HG02610 (cell line): ENCODE data around the gene MYMK.
"Not testable (repeated sequence)": the region's sequence is repeated elsewhere in the genome, so short reads cannot be mapped to it uniquely, and the experiment has no call there.

Experiments
- ATAC-seq: cut with Tn5 transposase; IDR thresholded peaks from one replicate; pipeline ENCODE4 v1.9.1; 2021; ENCODE audit warnings: mild to moderate bottlenecking, moderate library complexity; ENCODE audit not compliant: unreplicated experiment

The MYMK gene

GRCh38 chr9:133524679-133525228 lies at the start of gene MYMK:
TSS of gene MYMK (minus strand) at chr9:133524959. CDS start at chr9:133524844, 115 bp downstream.
- ATAC-seq, result no peak

- no peak for ATAC-seq
These were observed 49.2 kb upstream of the MYMK start for GRCh38 chr9:133573791-133574515.

DNA sequence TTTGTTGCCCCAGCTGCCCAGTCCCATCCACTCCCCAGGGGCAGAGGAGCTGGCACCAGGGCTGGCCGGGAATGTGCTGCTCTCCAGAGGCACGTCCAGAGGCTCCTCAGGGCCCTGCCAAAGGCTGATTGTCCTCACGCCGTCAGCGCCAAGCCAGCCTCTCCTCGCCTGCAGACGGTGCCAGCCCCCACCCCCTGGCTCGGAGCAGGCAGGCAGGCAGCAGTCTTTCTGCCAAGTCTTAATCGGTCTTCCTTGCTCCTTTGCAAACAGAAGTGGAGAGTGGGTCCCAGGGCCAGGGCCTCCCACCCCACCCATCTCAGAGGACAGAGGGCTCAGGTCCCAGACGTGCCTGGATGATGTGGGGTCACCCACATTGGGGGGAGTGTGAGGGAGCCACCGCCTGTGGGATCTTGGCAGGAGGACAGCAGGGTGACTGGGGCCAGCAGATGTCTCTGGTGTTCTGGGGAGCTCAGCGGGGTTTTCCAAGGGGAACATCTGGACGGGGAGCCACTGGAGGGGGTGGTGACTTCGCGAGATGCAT lies 48.1 kb upstream of the MYMK start:
- ATAC-seq, result no peak

GRCh38 chr9:133571896-133572595 lies 47.3 kb upstream of the MYMK start:
- no peak for ATAC-seq

DNA sequence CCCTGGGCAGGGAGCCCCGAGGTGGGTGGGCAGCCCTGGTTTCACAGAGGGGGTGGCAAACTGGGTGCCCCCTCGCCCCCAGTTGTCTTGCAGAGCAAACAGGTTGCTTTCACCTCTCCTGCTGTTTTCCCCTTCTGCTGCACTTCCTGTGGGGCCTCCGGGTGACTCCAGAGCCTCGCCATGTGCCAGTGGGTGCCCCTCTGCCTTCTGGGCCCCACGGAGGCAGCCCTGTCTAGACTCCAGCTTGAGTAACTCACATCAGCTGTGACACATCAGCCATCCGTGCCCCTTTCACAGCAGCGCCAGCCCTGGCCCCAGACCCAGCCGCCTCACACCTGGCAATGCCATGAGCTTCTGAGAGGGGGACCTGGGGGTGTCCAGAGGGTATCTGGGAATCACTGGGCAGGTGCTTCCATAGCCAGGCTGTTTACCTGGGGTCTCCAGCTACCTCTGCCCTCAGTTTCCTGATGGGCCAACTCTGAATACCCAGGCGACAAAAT lies 46.7 kb upstream of the MYMK start:
- no peak for ATAC-seq

DNA sequence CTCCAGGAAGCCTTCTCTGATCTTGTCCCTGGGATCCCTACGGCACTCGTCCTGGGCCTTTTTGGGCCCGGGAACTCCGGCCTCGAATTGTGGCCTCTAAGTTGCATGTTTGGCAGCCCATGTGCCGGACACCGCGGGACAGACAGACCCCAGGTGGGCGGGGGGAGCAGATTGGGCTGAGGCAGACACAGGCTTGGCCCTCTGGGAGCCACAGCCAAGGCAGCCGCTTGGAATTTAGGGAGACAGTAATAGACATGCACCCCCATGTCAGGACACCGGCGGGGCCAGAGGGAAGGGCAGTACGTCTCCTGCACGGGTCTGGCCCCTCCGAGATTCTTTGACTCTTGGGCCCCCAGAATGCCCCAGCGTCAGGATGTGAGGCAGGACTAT lies 45.9 kb upstream of the MYMK start:
- ATAC-seq, result no peak

- no peak for ATAC-seq
These were observed 45.3 kb upstream of the MYMK start for GRCh38 chr9:133569891-133570690.

DNA sequence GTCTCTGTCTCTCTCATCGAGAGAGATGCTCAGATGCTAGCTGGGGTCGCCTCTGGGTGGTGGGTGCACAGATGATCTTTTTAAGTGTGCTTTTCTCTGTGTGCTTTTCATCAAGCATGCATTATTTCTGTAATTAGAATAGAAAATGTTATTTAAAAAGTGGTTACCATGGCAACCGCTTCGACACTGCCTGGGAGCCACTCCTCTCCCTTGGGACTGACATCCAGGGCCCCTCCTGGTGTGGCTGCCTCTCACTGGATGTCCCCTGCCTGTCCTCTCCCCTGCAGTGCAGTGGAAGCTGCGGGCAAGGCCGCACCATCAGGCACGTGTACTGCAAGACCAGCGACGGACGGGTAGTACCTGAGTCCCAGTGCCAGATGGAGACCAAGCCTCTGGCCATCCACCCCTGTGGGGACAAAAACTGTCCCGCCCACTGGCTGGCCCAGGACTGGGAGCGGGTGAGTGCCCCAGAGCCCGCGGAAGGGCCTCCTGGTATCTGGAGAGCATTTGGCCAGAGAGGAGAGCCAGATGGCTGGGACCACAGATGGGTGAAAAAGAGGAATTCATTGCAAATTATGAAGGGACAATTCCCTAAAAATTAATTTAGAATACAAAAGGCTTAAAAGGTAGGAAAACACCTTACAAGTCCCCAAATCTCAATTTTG lies 44.5 kb upstream of the MYMK start:
- ATAC-seq, result no peak

- no peak for ATAC-seq
These were observed 43.4 kb upstream of the MYMK start for GRCh38 chr9:133568186-133568585.

GRCh38 chr9:133566817-133567216 lies 42.1 kb upstream of the MYMK start:
- no peak for ATAC-seq

GRCh38 chr9:133566382-133566781 lies 41.6 kb upstream of the MYMK start:
- ATAC-seq, result no peak

GRCh38 chr9:133564451-133565116 lies 39.8 kb upstream of the MYMK start:
- ATAC-seq, result no peak

DNA sequence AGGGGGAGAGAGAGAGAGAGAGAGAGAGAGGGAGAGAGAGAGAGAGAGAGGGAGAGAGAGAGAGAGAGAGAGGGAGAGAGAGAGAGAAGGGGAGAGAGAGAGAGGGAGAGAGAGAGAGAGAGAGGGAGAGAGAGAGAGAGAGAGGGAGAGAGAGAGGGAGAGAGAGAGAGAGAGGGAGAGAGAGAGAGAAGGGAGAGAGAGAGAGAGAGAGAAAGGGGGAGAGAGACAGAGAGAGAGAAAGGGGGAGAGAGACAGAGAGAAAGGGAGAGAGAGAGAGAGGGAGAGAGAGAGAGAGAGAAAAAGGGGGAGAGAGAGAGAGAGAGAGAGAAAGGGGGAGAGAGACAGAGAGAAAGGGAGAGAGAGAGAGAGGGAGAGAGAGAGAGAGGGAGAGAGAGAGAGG lies 39.1 kb upstream of the MYMK start:
- not testable (repeated sequence) for ATAC-seq

DNA sequence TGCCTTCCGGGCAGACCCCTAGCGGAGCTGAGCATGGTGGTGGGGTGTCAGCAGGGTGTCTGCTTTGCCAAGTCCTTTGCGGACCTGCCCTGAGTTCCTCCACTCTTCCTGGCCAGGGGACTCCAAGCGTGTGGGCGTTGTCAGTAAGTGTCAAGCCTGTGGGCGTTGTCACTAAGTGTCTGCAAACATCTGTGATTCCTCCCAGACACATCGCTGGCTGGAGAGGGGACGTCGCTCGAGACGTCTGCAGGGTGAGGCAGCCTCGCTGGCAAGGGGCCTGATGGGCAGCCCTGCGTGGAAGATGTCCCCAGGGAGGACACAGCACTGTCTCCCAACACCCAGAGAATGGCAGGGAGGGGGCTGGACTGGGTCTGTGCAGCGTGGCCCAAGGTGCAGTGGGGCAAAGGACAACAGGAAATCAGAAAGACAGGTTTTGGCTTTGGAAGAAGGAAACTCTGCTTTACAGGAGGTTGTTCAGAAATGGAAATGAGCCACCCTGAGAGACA lies 38.6 kb upstream of the MYMK start:
- no peak for ATAC-seq

GRCh38 chr9:133562611-133563290 lies 38.0 kb upstream of the MYMK start:
- no peak for ATAC-seq

GRCh38 chr9:133561976-133562554 lies 37.3 kb upstream of the MYMK start:
- no peak for ATAC-seq

GRCh38 chr9:133560944-133561343 lies 36.2 kb upstream of the MYMK start:
- no peak for ATAC-seq

DNA sequence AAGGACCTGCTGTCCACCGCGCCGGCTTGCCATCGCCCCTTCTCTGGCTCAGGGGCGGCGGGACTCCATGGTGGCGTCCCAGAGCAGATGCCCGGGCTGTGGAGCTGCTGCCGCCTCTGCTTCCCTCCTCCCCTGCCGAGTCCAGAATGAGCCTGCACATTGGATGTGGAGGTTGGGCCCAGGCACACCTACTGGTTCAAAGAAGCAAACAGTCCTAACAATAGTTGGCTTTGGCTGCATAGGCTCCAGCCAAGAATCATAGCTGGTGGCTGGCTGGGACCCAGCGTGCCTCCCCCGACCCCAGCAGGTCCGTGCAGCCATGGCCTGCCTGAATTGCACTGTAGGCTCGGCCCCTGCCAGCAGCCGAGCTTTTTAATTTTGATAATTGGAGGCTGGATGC lies 35.6 kb upstream of the MYMK start:
- no peak for ATAC-seq
